Measurements from ENCODE around the gene VWCE.
A peak's percentile ranks its signal among the peaks of the same experiment; 100 is the strongest.

VWCE gene

GRCh38 chr11:61336171-61336935, 41.2 kb upstream of the VWCE start:
- Histone ChIP-seq H3K36me3 (ENCODE audit: control insufficient read depth, insufficient read depth, low read length) (no peaks in the 10 kb centered on the region), H3K9me3 (ENCODE audit: control insufficient read depth, low read length) (no peaks in the 10 kb centered on the region), H3K4me3 (ENCODE audit: insufficient read depth, low read depth, low read length) (no peak overlapping the region), H3K27ac (ENCODE audit: insufficient read depth, low read depth, low read length, poor library complexity, severe bottlenecking) (peak overlapping the region; percentile 20), H3K4me1 (ENCODE audit: control insufficient read depth, insufficient read depth, low read length) (peaks cover 12% of the 10 kb centered on the region), H3K27me3 (ENCODE audit: control insufficient read depth, insufficient read depth, low read length, poor library complexity, severe bottlenecking) (no peaks in the 10 kb centered on the region)
- WGBS, 2 experiments = 43% methylated on average over 8 of the region's 8 CpGs

- Histone ChIP-seq H3K27me3 (ENCODE audit: control insufficient read depth, insufficient read depth, low read length, poor library complexity, severe bottlenecking) (no peaks in the 10 kb centered on the region), H3K9me3 (ENCODE audit: control insufficient read depth, low read length) (no peaks in the 10 kb centered on the region), H3K4me1 (ENCODE audit: control insufficient read depth, insufficient read depth, low read length) (peaks cover 14% of the 10 kb centered on the region), H3K27ac (ENCODE audit: insufficient read depth, low read depth, low read length, poor library complexity, severe bottlenecking) (no peak overlapping the region), H3K4me3 (ENCODE audit: insufficient read depth, low read depth, low read length) (no peak overlapping the region), H3K36me3 (ENCODE audit: control insufficient read depth, insufficient read depth, low read length) (no peaks in the 10 kb centered on the region)
- 85 to 96% methylated on average over 1 of the region's 1 CpG for WGBS, 2 experiments
Measured at GRCh38 chr11:61335355-61335710, 40.2 kb upstream of the VWCE start.

- Histone ChIP-seq H3K9me3 (ENCODE audit: control insufficient read depth, low read length) (no peaks in the 10 kb centered on the region), H3K4me1 (ENCODE audit: control insufficient read depth, insufficient read depth, low read length) (peaks cover 14% of the 10 kb centered on the region), H3K4me3 (ENCODE audit: insufficient read depth, low read depth, low read length) (no peak overlapping the region), H3K36me3 (ENCODE audit: control insufficient read depth, insufficient read depth, low read length) (no peaks in the 10 kb centered on the region), H3K27ac (ENCODE audit: insufficient read depth, low read depth, low read length, poor library complexity, severe bottlenecking) (no peak overlapping the region), H3K27me3 (ENCODE audit: control insufficient read depth, insufficient read depth, low read length, poor library complexity, severe bottlenecking) (no peaks in the 10 kb centered on the region)
- 91 to 93% methylated on average over 16 of the region's 16 CpGs for WGBS, 2 experiments
Measured at GRCh38 chr11:61334434-61335354, 39.6 kb upstream of the VWCE start.

GRCh38 chr11:61333550-61334433, 38.7 kb upstream of the VWCE start:
- 38% methylated on average over 19 of the region's 19 CpGs for WGBS, 2 experiments
- Histone ChIP-seq H3K4me3 (ENCODE audit: insufficient read depth, low read depth, low read length) (peak overlapping the region; percentile 83), H3K9me3 (ENCODE audit: control insufficient read depth, low read length) (no peaks in the 10 kb centered on the region), H3K36me3 (ENCODE audit: control insufficient read depth, insufficient read depth, low read length) (peaks cover 9% of the 10 kb centered on the region), H3K4me1 (ENCODE audit: control insufficient read depth, insufficient read depth, low read length) (peaks cover 14% of the 10 kb centered on the region), H3K27ac (ENCODE audit: insufficient read depth, low read depth, low read length, poor library complexity, severe bottlenecking) (peak overlapping the region; percentile 89), H3K27me3 (ENCODE audit: control insufficient read depth, insufficient read depth, low read length, poor library complexity, severe bottlenecking) (no peaks in the 10 kb centered on the region)

GRCh38 chr11:61332797-61333549, 37.9 kb upstream of the VWCE start, which contains the start of the genes DDB1 and TKFC:
DDB1 (minus strand) TSS chr11:61333105; CDS start chr11:61332968, 137 bp downstream.
TKFC (plus strand) TSS chr11:61333228; CDS start chr11:61334729, 1,501 bp downstream.
- peaks cover 15% of the 10 kb centered on the region for H3K36me3 ChIP-seq (ENCODE audit: control insufficient read depth, insufficient read depth, low read length)
- H3K4me3 ChIP-seq (ENCODE audit: insufficient read depth, low read depth, low read length) = peak within 1 kb of the TSS; percentile 83
- no peaks in the 10 kb centered on the region for H3K9me3 ChIP-seq (ENCODE audit: control insufficient read depth, low read length)
- 0% methylated on average over 81 of the region's 81 CpGs for WGBS, 2 experiments
- H3K27ac ChIP-seq (ENCODE audit: insufficient read depth, low read depth, low read length, poor library complexity, severe bottlenecking) = peak within 1 kb of the TSS; percentile 89
- peaks cover 14% of the 10 kb centered on the region for H3K4me1 ChIP-seq (ENCODE audit: control insufficient read depth, insufficient read depth, low read length)
- H3K27me3 ChIP-seq (ENCODE audit: control insufficient read depth, insufficient read depth, low read length, poor library complexity, severe bottlenecking) = no peaks in the 10 kb centered on the region

- WGBS, 2 experiments = 2% methylated on average over 24 of the region's 24 CpGs
- Histone ChIP-seq H3K4me1 (ENCODE audit: control insufficient read depth, insufficient read depth, low read length) (peaks cover 14% of the 10 kb centered on the region), H3K9me3 (ENCODE audit: control insufficient read depth, low read length) (no peaks in the 10 kb centered on the region), H3K36me3 (ENCODE audit: control insufficient read depth, insufficient read depth, low read length) (peaks cover 17% of the 10 kb centered on the region), H3K4me3 (ENCODE audit: insufficient read depth, low read depth, low read length) (peak overlapping the region; percentile 83), H3K27me3 (ENCODE audit: control insufficient read depth, insufficient read depth, low read length, poor library complexity, severe bottlenecking) (no peaks in the 10 kb centered on the region), H3K27ac (ENCODE audit: insufficient read depth, low read depth, low read length, poor library complexity, severe bottlenecking) (peak overlapping the region; percentile 66)
Measured at GRCh38 chr11:61332281-61332796, 37.2 kb upstream of the VWCE start.

- H3K36me3 ChIP-seq (ENCODE audit: control insufficient read depth, insufficient read depth, low read length) = peaks cover 22% of the 10 kb centered on the region
- peaks cover 14% of the 10 kb centered on the region for H3K4me1 ChIP-seq (ENCODE audit: control insufficient read depth, insufficient read depth, low read length)
- WGBS, 2 experiments = 89% methylated on average over 6 of the region's 6 CpGs
- H3K9me3 ChIP-seq (ENCODE audit: control insufficient read depth, low read length) = no peaks in the 10 kb centered on the region
- H3K27ac ChIP-seq (ENCODE audit: insufficient read depth, low read depth, low read length, poor library complexity, severe bottlenecking) = no peak overlapping the region
- H3K27me3 ChIP-seq (ENCODE audit: control insufficient read depth, insufficient read depth, low read length, poor library complexity, severe bottlenecking) = no peaks in the 10 kb centered on the region
- H3K4me3 ChIP-seq (ENCODE audit: insufficient read depth, low read depth, low read length) = peak overlapping the region; percentile 83
Measured at GRCh38 chr11:61331651-61332050, 36.5 kb upstream of the VWCE start.

GRCh38 chr11:61329871-61330270, 34.8 kb upstream of the VWCE start:
- Histone ChIP-seq H3K4me3 (ENCODE audit: insufficient read depth, low read depth, low read length) (no peak overlapping the region), H3K36me3 (ENCODE audit: control insufficient read depth, insufficient read depth, low read length) (peaks cover 22% of the 10 kb centered on the region), H3K9me3 (ENCODE audit: control insufficient read depth, low read length) (no peaks in the 10 kb centered on the region), H3K4me1 (ENCODE audit: control insufficient read depth, insufficient read depth, low read length) (peaks cover 14% of the 10 kb centered on the region), H3K27ac (ENCODE audit: insufficient read depth, low read depth, low read length, poor library complexity, severe bottlenecking) (no peak overlapping the region), H3K27me3 (ENCODE audit: control insufficient read depth, insufficient read depth, low read length, poor library complexity, severe bottlenecking) (no peaks in the 10 kb centered on the region)
- 97 to 98% methylated on average over 4 of the region's 4 CpGs for WGBS, 2 experiments

GRCh38 chr11:61328351-61328750, 33.2 kb upstream of the VWCE start:
- 95% methylated on average over 9 of the region's 9 CpGs for WGBS, 2 experiments
- H3K4me1 ChIP-seq (ENCODE audit: control insufficient read depth, insufficient read depth, low read length) = peaks cover 9% of the 10 kb centered on the region
- H3K27me3 ChIP-seq (ENCODE audit: control insufficient read depth, insufficient read depth, low read length, poor library complexity, severe bottlenecking) = no peaks in the 10 kb centered on the region
- H3K36me3 ChIP-seq (ENCODE audit: control insufficient read depth, insufficient read depth, low read length) = peaks cover 34% of the 10 kb centered on the region
- no peak overlapping the region for H3K4me3 ChIP-seq (ENCODE audit: insufficient read depth, low read depth, low read length)
- no peak overlapping the region for H3K27ac ChIP-seq (ENCODE audit: insufficient read depth, low read depth, low read length, poor library complexity, severe bottlenecking)
- H3K9me3 ChIP-seq (ENCODE audit: control insufficient read depth, low read length) = no peaks in the 10 kb centered on the region

Measured in ectodermal cell (in vitro differentiated cells).